ENCODE measurements around the gene TMCC1. TPM values are rescaled to one million over a fixed set of nuclear protein-coding genes. Genes with fewer than 3 reads are reported as not detected.

TMCC1 gene
- total and polyA plus RNA-seq, 3 donors from 2014 or later: 46.0 to 119 (median 60.4) TPM

GRCh38 chr3:129609591-129610182, 283.8 kb downstream of the TMCC1 start:
- peaks cover 25% of the 10 kb centered on the region for H3K4me1 ChIP-seq
- H3K36me3 ChIP-seq (ENCODE audit: low read depth, missing control alignments): no peaks in the 10 kb centered on the region
- peak overlapping the region in 1 of 2 donors; percentile 27 for H3K27ac ChIP-seq
- WGBS, 2 donors: 34% methylated on average over 3 of the region's 3 CpGs
- no peaks in the 10 kb centered on the region for H3K9me3 ChIP-seq
- TF ChIP-seq POLR2A (IDR thresholded peaks at IDR 0.05): no peak
- TF ChIP-seq CTCF (IDR thresholded peaks at IDR 0.05): no peak
- no peak for DNase-seq
- H3K4me3 ChIP-seq: no peak overlapping the region
- H3K27me3 ChIP-seq: no peaks in the 10 kb centered on the region
- intact Hi-C loops (cut with DNase I; ENCODE audit: low total_unique reads): loop anchor here (5.0 to 10.0 kb wide), 2 partner anchors 55 to 117 kb away; no protein-coding TSS in a partner anchor

- no peak for DNase-seq
- Histone ChIP-seq H3K4me3 (no peak overlapping the region), H3K27me3 (no peaks in the 10 kb centered on the region), H3K36me3 (ENCODE audit: low read depth, missing control alignments) (no peaks in the 10 kb centered on the region), H3K27ac (peak overlapping the region in 1 of 2 donors; percentile 19), H3K9me3 (no peaks in the 10 kb centered on the region), H3K4me1 (peaks cover 25% of the 10 kb centered on the region)
- intact Hi-C loops (cut with DNase I; ENCODE audit: low total_unique reads): loop anchor here (5.0 to 10.0 kb wide), 2 partner anchors 54 to 117 kb away; no protein-coding TSS in a partner anchor
- TF ChIP-seq POLR2A (IDR thresholded peaks at IDR 0.05): no peak
- no peak for TF ChIP-seq CTCF (IDR thresholded peaks at IDR 0.05)
- WGBS, 2 donors: 86 to 88% methylated on average over 4 of the region's 4 CpGs
Measured at GRCh38 chr3:129608936-129609590, 284.4 kb downstream of the TMCC1 start.

DNA sequence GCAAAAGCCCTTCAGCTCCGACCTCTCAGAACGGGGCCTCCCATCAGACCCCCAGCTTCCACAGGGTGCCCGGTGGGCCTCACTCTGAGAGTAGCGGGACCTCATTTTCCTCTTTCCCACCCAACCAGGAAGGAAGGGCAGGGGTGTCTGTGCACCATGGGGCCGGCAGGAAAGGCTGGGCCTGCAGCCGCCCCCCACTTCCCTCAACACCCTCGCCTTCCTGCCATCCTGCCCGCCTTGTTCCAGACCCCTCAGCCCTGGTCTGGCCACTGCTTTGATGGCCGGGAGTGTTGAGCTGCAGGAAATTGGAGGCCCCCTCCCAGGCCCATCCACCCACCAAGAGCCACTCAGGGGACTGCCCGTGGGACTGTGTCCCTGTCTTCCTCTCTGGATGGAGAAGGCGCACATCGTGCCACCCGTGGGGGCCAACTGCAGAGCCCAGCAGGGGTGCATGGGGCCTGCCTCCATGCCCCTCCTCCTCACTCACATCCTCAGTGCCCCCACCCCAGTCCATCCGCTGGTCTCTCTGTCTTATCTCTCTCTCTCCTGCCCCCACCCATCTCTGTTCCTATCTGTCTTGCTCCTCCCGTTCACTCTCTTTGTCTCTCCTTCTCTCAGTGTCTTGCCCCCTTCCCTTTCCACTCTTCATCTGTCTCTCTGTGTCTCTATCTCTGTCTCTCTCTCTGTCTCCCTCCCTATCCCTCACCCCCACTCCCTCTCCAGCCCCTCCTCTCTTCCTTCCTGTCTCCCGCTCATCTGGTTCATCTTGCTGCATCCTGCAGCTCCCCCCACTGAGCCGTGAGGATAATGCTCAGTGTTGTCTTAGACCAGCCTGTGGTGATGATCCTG, 285.2 kb downstream of the TMCC1 start:
- 42 to 55% methylated on average over 17 of the region's 17 CpGs for whole genome bisulfite sequencing, 2 donors
- peak; percentile 60 for DNase-seq

More for the DNA sequence above, 285.2 kb downstream of the TMCC1 start:
- intact Hi-C loops (cut with DNase I; ENCODE audit: low total_unique reads): loop anchor here (5.0 to 10.0 kb wide), 2 partner anchors 54 to 116 kb away; no protein-coding TSS in a partner anchor
- Histone ChIP-seq H3K27me3 (no peaks in the 10 kb centered on the region), H3K36me3 (ENCODE audit: low read depth, missing control alignments) (no peaks in the 10 kb centered on the region), H3K4me1 (peaks cover 30% of the 10 kb centered on the region), H3K9me3 (no peaks in the 10 kb centered on the region), H3K27ac (peak overlapping the region; percentile 91 to 93), H3K4me3 (no peak overlapping the region)
- TF ChIP-seq POLR2A (IDR thresholded peaks at IDR 0.05) (no peak), CTCF (IDR thresholded peaks at IDR 0.05) (peak in 1 of 3 experiments; percentile 15)
